Caco-2 (cell line): ENCODE data around the gene ARHGEF7. TPM values are rescaled to one million over a fixed set of nuclear protein-coding genes. Genes with fewer than 3 reads are reported as not detected.

Experiments
- BruUV-seq: library from RNA; stranded (reverse); fragments of 400-500 nt; replicated peaks from 2 replicates; lab custom pipeline; 2021; lab: Mats Ljungman, UMichigan
- CTCF ChIA-PET: fragments of 300-600 bp; sonication (Branson Sonifier 250); formaldehyde crosslinking; loops from one replicate; lab custom pipeline; 2022; ENCODE audit warnings: antibody characterized with exemption; lab: Charles Lee
- POLR2A ChIA-PET: fragments of 300-600 bp; sonication (Branson Sonifier 250); formaldehyde crosslinking; loops from one replicate; lab custom pipeline; 2022; ENCODE audit warnings: antibody characterized with exemption; lab: Charles Lee
- DNase-seq, 2 experiments: peaks; one replicate each; pipeline versions ENCODE4 v3.0.0 to v3.0.0-alpha.2; 2020 to 2022
- H3K27me3 ChIP-seq: replicated peaks from 2 replicates; pipeline ENCODE4 v1.6.0; 2011; ENCODE audit warnings: low read length; ENCODE audit not compliant: control insufficient read depth, insufficient read depth
- H3K36me3 ChIP-seq: 2 replicates; pipeline ENCODE4 v1.5.1; 2011; ENCODE audit warnings: low read length; ENCODE audit not compliant: control insufficient read depth, insufficient read depth
- H3K4me1 ChIP-seq: fragments of 250-450 bp; sonication (Bioruptor Pico); 2 replicates; pipeline ENCODE4 v1.5.1; 2020; ENCODE audit warnings: mild to moderate bottlenecking
- H3K4me3 ChIP-seq: 2 replicates; pipeline ENCODE4 v1.5.1; 2011; ENCODE audit warnings: low read depth, mild to moderate bottlenecking, control low read depth, low read length
- H3K9me3 ChIP-seq: fragments of 250-450 bp; sonication (Bioruptor Pico); 2 replicates; pipeline ENCODE4 v1.5.1; 2020; ENCODE audit warnings: mild to moderate bottlenecking, moderate library complexity
- H3K27ac Mint-ChIP-seq: one replicate; pipeline ENCODE4 v1.8.0; 2022; ENCODE audit warnings: mixed read lengths; ENCODE audit not compliant: unreplicated experiment
- H3K27me3 Mint-ChIP-seq: one replicate; pipeline ENCODE4 v1.8.0; 2022; ENCODE audit warnings: mixed read lengths; ENCODE audit not compliant: insufficient read depth, unreplicated experiment
- H3K36me3 Mint-ChIP-seq: one replicate; pipeline ENCODE4 v1.8.0; 2022; ENCODE audit warnings: mild to moderate bottlenecking, mixed read lengths; ENCODE audit not compliant: insufficient read depth, unreplicated experiment
- H3K4me1 Mint-ChIP-seq: one replicate; pipeline ENCODE4 v1.8.0; 2022; ENCODE audit warnings: low read depth, mixed read lengths; ENCODE audit not compliant: unreplicated experiment
- H3K4me3 Mint-ChIP-seq: one replicate; pipeline ENCODE4 v1.8.0; 2022; ENCODE audit warnings: mild to moderate bottlenecking, moderate library complexity, mixed read lengths; ENCODE audit not compliant: unreplicated experiment
- H3K9me3 Mint-ChIP-seq: one replicate; pipeline ENCODE4 v1.8.0; 2022; ENCODE audit warnings: mixed read lengths; ENCODE audit not compliant: unreplicated experiment
- CTCF ChIP-seq, 2 experiments: fragments of 200-600 bp in 1 of 2; IDR thresholded peaks; 1 replicate in 1 of 2; 2 replicates in 1 of 2; pipeline versions ENCODE4 v1.5.1 to v1.8.0; 2011 to 2022; ENCODE audit warnings: antibody characterized with exemption in 1 of 2, control low read depth in 1 of 2, inconsistent platforms in 1 of 2, low read depth in 1 of 2, low read length in 1 of 2, mild to moderate bottlenecking in 1 of 2, moderate library complexity in 1 of 2; ENCODE audit not compliant: insufficient read depth in 1 of 2, severe bottlenecking in 1 of 2, unreplicated experiment in 1 of 2
- intact Hi-C: fragments of 100-400 bp; cut with micrococcal nuclease; formaldehyde crosslinking; loops from one replicate; pipeline ENCODE4 v1.10.0; 2022; ENCODE audit not compliant: unreplicated experiment
- total RNA-seq: library from RNA; stranded (reverse); gene quantifications from 2 replicates; pipeline ENCODE4 v1.2.3, GENCODE V29; 2022

The ARHGEF7 gene
- total RNA-seq, 1 experiment from 2014 or later = 60.5 TPM

DNA sequence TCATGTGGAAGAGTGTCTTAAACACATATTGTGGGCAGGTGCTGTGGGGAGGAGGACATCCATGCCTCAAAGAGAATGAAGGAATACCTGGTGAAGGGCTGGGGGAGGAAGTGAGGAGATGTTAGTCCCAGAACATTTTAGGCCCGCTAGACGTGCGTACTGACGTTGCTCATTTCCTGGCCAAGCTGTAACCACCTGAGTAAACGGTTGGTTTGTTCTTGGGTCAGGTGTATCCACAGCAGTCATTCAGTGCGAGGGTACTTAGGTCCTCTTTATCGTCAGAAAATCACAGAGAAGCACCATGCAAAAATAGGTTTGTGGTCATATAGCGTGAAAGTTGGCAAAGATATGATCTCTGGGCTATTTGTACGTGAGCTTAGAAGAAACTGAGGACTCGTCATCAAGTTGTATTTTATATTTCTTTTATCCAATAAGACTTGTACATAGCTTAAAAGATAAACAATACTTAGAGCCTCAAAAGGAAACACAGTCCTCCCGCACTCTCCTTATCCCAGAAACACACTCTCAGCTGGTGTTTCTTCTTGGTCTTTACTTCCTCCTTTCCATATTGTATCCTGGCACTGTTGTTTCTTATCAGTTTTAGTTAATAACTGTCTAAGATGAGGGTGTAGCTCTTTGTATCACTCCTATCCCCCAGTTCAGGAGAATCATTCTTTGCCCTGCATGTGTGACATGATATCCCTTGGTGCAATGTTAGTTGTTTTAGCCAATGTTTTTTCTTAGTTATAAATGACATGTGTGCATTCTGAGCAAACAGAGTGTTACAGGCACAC lies 52.0 kb downstream of the ARHGEF7 start:
- Mint-ChIP-seq H3K27me3 (no peaks in the 10 kb centered on the region), H3K27ac (no peak overlapping the region), H3K4me1 (peaks cover 13% of the 10 kb centered on the region), H3K4me3 (no peak overlapping the region), H3K36me3 (peaks cover 45% of the 10 kb centered on the region), H3K9me3 (no peaks in the 10 kb centered on the region)
- TF ChIP-seq CTCF (IDR thresholded peaks at IDR 0.05; ENCODE audit: insufficient read depth in 1 of 2, low read depth in 1 of 2, low read length in 1 of 2, severe bottlenecking in 1 of 2, unreplicated experiment in 1 of 2) = no peak
- intact Hi-C loops = no loop called here
- DNase-seq = no peak
- no peaks in the 10 kb centered on the region; the same call in 1 of the 2 replicates for H3K36me3 ChIP-seq
- H3K4me1 ChIP-seq = no peaks in the 10 kb centered on the region
- H3K4me3 ChIP-seq = no peak overlapping the region
- POLR2A ChIA-PET = no interaction called here
- CTCF ChIA-PET = interaction anchor here (0.6 kb wide), 1 partner anchor 12 kb away, joined by 5 read pairs; no protein-coding TSS in a partner anchor
- BruUV-seq = no TSS peak
- H3K27me3 ChIP-seq = no peaks in the 10 kb centered on the region
- H3K9me3 ChIP-seq = no peaks in the 10 kb centered on the region

GRCh38 chr13:111168107-111168506 lies 53.0 kb downstream of the ARHGEF7 start:
- Mint-ChIP-seq H3K4me1 (peaks cover 13% of the 10 kb centered on the region), H3K27me3 (no peaks in the 10 kb centered on the region), H3K9me3 (no peaks in the 10 kb centered on the region), H3K27ac (no peak overlapping the region), H3K4me3 (no peak overlapping the region), H3K36me3 (peaks cover 41% of the 10 kb centered on the region)
- no peak for DNase-seq
- Histone ChIP-seq H3K27me3 (no peaks in the 10 kb centered on the region), H3K9me3 (no peaks in the 10 kb centered on the region), H3K36me3 (no peaks in the 10 kb centered on the region; the same call in 1 of the 2 replicates), H3K4me1 (no peaks in the 10 kb centered on the region), H3K4me3 (no peak overlapping the region)
- ChIA-PET CTCF (no interaction called here), POLR2A (no interaction called here)
- intact Hi-C loops = no loop called here
- TF ChIP-seq CTCF (IDR thresholded peaks at IDR 0.05; ENCODE audit: insufficient read depth in 1 of 2, low read depth in 1 of 2, low read length in 1 of 2, severe bottlenecking in 1 of 2, unreplicated experiment in 1 of 2) = no peak
- BruUV-seq = no TSS peak

DNA sequence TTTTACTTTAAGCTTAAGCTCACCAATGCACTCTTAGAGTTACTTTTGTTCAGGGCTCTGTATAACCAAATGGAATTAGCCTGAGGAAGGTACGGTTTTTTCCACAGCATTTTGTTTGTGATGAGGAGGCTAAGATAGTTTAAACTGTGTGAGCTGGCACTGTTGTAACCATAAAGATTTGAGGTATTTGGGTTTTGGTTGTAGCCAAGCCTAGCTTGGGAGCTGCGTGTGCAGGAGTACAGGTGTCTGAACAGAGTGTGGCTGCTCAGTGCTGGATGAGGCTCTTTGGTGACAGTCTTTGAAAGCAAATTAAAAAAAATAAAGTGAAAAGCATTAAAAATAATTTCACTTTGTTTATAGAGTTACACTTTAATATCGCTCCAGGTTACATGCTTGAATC lies 56.0 kb downstream of the ARHGEF7 start:
- Mint-ChIP-seq H3K36me3 (peaks cover 45% of the 10 kb centered on the region), H3K27me3 (no peaks in the 10 kb centered on the region), H3K9me3 (no peaks in the 10 kb centered on the region), H3K4me1 (peaks cover 12% of the 10 kb centered on the region), H3K27ac (no peak overlapping the region), H3K4me3 (no peak overlapping the region)
- no TSS peak for BruUV-seq
- no peaks in the 10 kb centered on the region for H3K27me3 ChIP-seq
- no peak overlapping the region for H3K4me3 ChIP-seq
- no peaks in the 10 kb centered on the region for H3K4me1 ChIP-seq
- ChIA-PET CTCF (no interaction called here), POLR2A (interaction anchor here (1.0 kb wide), 1 partner anchor 18 kb away, joined by 3 read pairs; no protein-coding TSS in a partner anchor)
- intact Hi-C loops = no loop called here
- H3K9me3 ChIP-seq = no peaks in the 10 kb centered on the region
- peaks cover 2% of the 10 kb centered on the region; the same call in 1 of the 2 replicates for H3K36me3 ChIP-seq
- no peak for DNase-seq
- TF ChIP-seq CTCF (IDR thresholded peaks at IDR 0.05; ENCODE audit: insufficient read depth in 1 of 2, low read depth in 1 of 2, low read length in 1 of 2, severe bottlenecking in 1 of 2, unreplicated experiment in 1 of 2) = no peak
